ENCODE results near the gene STK17A.
"Not testable (repeated sequence)": the region's sequence is repeated elsewhere in the genome, so short reads cannot be mapped to it uniquely, and the experiment has no call there.

STK17A gene

DNA sequence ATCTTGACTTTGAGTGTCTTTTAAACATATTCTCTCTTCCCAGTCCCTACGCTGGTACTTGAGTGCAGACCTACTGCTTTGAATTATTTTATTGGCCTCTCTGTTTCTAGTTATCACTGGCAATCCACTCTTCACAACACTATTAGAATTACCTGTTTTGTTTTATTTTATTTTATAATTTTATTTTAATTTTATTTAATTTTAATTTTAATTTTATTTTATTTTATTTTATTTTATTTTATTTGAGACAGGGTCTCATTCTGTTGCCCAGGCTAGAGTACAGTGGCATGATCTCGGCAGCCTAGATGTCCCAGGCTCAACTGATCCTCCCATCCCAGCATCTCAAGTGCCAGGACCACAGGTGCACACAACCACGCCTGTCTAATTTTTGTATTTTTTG, 6.8 kb downstream of the STK17A start:
- H3K27ac ChIP-seq: no peak overlapping the region
- TF ChIP-seq, protein P1, sequence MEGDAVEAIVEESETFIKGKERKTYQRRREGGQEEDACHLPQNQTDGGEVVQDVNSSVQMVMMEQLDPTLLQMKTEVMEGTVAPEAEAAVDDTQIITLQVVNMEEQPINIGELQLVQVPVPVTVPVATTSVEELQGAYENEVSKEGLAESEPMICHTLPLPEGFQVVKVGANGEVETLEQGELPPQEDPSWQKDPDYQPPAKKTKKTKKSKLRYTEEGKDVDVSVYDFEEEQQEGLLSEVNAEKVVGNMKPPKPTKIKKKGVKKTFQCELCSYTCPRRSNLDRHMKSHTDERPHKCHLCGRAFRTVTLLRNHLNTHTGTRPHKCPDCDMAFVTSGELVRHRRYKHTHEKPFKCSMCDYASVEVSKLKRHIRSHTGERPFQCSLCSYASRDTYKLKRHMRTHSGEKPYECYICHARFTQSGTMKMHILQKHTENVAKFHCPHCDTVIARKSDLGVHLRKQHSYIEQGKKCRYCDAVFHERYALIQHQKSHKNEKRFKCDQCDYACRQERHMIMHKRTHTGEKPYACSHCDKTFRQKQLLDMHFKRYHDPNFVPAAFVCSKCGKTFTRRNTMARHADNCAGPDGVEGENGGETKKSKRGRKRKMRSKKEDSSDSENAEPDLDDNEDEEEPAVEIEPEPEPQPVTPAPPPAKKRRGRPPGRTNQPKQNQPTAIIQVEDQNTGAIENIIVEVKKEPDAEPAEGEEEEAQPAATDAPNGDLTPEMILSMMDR (conservative IDR thresholded peaks at IDR 0.05): no peak

GRCh38 chr7:43590862-43591557, 8.1 kb downstream of the STK17A start:
- H3K27ac ChIP-seq: no peak overlapping the region
- TF ChIP-seq, protein P1 (conservative IDR thresholded peaks at IDR 0.05): no peak

DNA sequence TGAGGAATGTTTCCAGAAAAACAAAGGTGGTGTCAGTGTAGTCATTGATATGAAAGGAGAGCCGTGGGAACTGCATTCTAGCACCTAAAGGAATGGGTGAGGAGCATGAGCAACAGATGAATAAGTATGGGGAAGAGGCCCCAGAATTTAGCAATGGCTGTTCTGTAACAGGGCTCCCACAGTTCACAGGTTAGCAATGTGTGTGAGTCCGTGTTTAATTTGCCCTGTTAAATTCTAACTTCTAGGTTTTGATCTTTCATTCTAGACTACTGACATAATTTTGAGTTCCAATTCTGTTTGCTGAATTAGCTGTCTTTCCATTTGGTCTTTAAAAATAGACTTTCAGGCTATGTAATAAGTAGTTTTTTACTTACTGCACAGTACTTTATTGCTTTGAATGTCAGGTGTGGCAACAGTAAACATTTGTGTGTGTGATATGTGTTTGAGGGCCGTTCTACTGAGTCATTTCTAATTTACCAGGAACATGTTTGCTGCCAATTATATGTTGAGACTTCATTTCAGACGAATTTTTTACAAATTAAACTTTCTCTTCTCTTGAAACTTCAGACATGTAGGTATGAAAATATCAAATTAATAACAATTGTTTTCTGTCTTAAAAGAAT, 8.8 kb downstream of the STK17A start:
- TF ChIP-seq, protein P1 (conservative IDR thresholded peaks at IDR 0.05): no peak
- H3K27ac ChIP-seq: no peak overlapping the region

- H3K27ac ChIP-seq: no peak overlapping the region
- TF ChIP-seq, protein P1 (conservative IDR thresholded peaks at IDR 0.05): no peak
Measured at GRCh38 chr7:43592326-43592725, 9.4 kb downstream of the STK17A start.

DNA sequence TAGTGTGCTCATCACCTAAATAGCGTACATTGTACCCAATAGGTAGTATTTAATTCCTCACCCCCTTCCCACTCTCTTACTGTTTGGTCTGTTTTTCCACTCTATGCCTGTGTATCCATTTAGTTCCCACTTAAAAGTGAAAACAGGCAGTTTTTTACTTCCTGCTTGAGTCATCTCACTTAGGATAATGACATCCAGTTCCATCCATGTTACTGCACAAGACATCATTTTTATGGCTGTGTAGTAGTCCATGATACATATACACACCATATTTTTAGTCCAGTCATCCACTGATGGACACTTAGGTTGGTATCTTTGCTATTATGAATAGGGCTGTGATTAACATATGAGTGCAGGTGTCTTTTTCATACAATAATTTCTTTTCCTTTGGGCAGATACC, 10.1 kb downstream of the STK17A start:
- TF ChIP-seq, protein P1 (conservative IDR thresholded peaks at IDR 0.05): no peak
- H3K27ac ChIP-seq: no peak overlapping the region

GRCh38 chr7:43594020-43594419, 11.1 kb downstream of the STK17A start:
- TF ChIP-seq, protein P1 (conservative IDR thresholded peaks at IDR 0.05): no peak
- no peak overlapping the region for H3K27ac ChIP-seq

GRCh38 chr7:43596426-43596825, 13.5 kb downstream of the STK17A start:
- not testable (repeated sequence) for H3K27ac ChIP-seq

GRCh38 chr7:43600056-43600455, 17.1 kb downstream of the STK17A start:
- TF ChIP-seq, protein P1 (conservative IDR thresholded peaks at IDR 0.05): no peak
- H3K27ac ChIP-seq: no peak overlapping the region

All from VCaP (cell line).